ENCODE data around the gene PTTG1. TPM values are rescaled to one million over a fixed set of nuclear protein-coding genes. Genes with fewer than 3 reads are reported as not detected.

Gene PTTG1
- total and polyA plus RNA-seq, 2 of the 8 experiments (the other 6 are each of a cell fraction or from before 2014, with no cell fraction given) = 240 to 478 TPM

- Histone ChIP-seq H3K23me2 (ENCODE audit: low read depth, low read length) (peaks cover 3% of the 10 kb centered on the region), H3K9me3 (ENCODE audit: insufficient read depth in 2 of 2, low read depth in 1 of 2, low read length in 1 of 2) (no peaks in the 10 kb centered on the region), H2BK120ac (replicated peaks; ENCODE audit: low read depth, low read length) (no peak overlapping the region), H3K36me3 (ENCODE audit: control insufficient read depth in 2 of 4, insufficient read depth in 4 of 4, low read length in 3 of 4) (peaks cover 0 to 2% (median 0%) of the 10 kb centered on the region in 4 experiments; a peak in 1 of 8 replicates), H2BK15ac (ENCODE audit: low read length) (no peak overlapping the region), H4K91ac (replicated peaks; ENCODE audit: insufficient read length, low read length) (no peak overlapping the region), H2BK5ac (ENCODE audit: low read depth, low read length) (no peak overlapping the region), H3K4me3 (ENCODE audit: extremely low read depth in 1 of 4, insufficient read depth in 2 of 4, low read depth in 3 of 4, low read length in 4 of 4) (no peak overlapping the region), H4K5ac (ENCODE audit: insufficient read length, low read depth, low read length) (no peak overlapping the region), H3K14ac (ENCODE audit: insufficient read length) (no peak overlapping the region), H3K4ac (replicated peaks; ENCODE audit: insufficient read length, low read depth, low read length) (no peak overlapping the region), H2BK20ac (ENCODE audit: low read length) (no peak overlapping the region), H4K8ac (ENCODE audit: extremely low read depth, insufficient read depth, low read length) (no peak overlapping the region), H3K27ac (ENCODE audit: low read depth, low read length) (no peak overlapping the region), H2AK5ac (ENCODE audit: low read depth, low read length) (no peak overlapping the region), H4K20me1 (replicated peaks in 1 of 2; ENCODE audit: control insufficient read depth in 1 of 2, insufficient read depth in 2 of 2, low read length in 2 of 2) (peaks cover 0 to 2% of the 10 kb centered on the region in 2 experiments), H3K9ac (replicated peaks in 1 of 4; ENCODE audit: extremely low read depth in 1 of 4, low read depth in 3 of 4, low read length in 3 of 4) (no peak overlapping the region), H3K79me1 (ENCODE audit: low read depth, low read length) (no peaks in the 10 kb centered on the region), H2BK12ac (ENCODE audit: low read depth, low read length) (no peak overlapping the region), H3K4me1 (replicated peaks in 1 of 4; ENCODE audit: control insufficient read depth in 3 of 4, insufficient read depth in 4 of 4, low read length in 3 of 4) (peaks cover 0 to 5% (median 0%) of the 10 kb centered on the region in 4 experiments; a peak in 3 of 7 replicates), H3K4me2 (ENCODE audit: insufficient read depth in 1 of 2, low read depth in 2 of 2, low read length in 2 of 2) (no peak overlapping the region), H3K79me2 (ENCODE audit: control insufficient read depth in 1 of 2, insufficient read depth in 2 of 2, low read length in 2 of 2) (peaks cover 0 to 21% of the 10 kb centered on the region in 2 experiments; a peak in 2 of 4 replicates), H3K56ac (replicated peaks; ENCODE audit: insufficient read length, low read depth, low read length) (no peak overlapping the region), H3K27me3 (replicated peaks in 1 of 4; ENCODE audit: control insufficient read depth in 3 of 4, extremely low read depth in 1 of 4, insufficient read depth in 3 of 4, low read length in 3 of 4) (no peaks in the 10 kb centered on the region), H2AFZ (ENCODE audit: low read length) (no peak overlapping the region), H3K23ac (ENCODE audit: insufficient read length) (no peak overlapping the region), H3K18ac (ENCODE audit: extremely low read depth, low read length) (no peak overlapping the region)
- no peak for FAIRE-seq
- TF ChIP-seq ASH2L (IDR thresholded peaks at IDR 0.05; ENCODE audit: low read length) (no peak), POLR2A (IDR thresholded peaks at IDR 0.05; ENCODE audit: control extremely low read depth in 1 of 2, low read depth in 2 of 2, low read length in 2 of 2) (no peak), RNF2 (IDR thresholded peaks at IDR 0.05; ENCODE audit: borderline replicate concordance, low read depth, low read length, missing control alignments, poor library complexity, severe bottlenecking) (no peak), CBX8 (IDR thresholded peaks at IDR 0.05; ENCODE audit: borderline replicate concordance, low read depth, low read length) (no peak), MAX (IDR thresholded peaks at IDR 0.05) (no peak)
- POLR2A ChIA-PET (ENCODE audit: partially characterized antibody) = interaction anchor here (0.7 to 1.6 kb wide), 2 partner anchors 16 to 58 kb away, joined by 3 to 4 read pairs; no protein-coding TSS in a partner anchor
- WGBS, 2 experiments (ENCODE audit: extremely low coverage in 1 of 2, insufficient coverage in 1 of 2, insufficient read length in 1 of 2, insufficient replicate concordance in 2 of 2, low coverage in 1 of 2, low lambda C conversion rate in 2 of 2, missing lambda C conversion rate in 1 of 2) = 92% methylated on average over 7 of the region's 7 CpGs; no CpG with 5 or more reads in 1 of the 2 experiments
- DNase-seq (ENCODE audit: low read depth in 1 of 2, low spot score in 2 of 2) = no peak
- CTCF ChIA-PET (ENCODE audit: partially characterized antibody) = interaction anchor here (0.7 to 1.2 kb wide), 5 partner anchors 33 to 314 kb away, joined by 3 read pairs; no protein-coding TSS in a partner anchor
These were observed 26.5 kb upstream of the PTTG1 start for GRCh38 chr5:160395111-160395510.
